ENCODE data around the gene HNRNPA3.
"Not testable (repeated sequence)": the region's sequence is repeated elsewhere in the genome, so short reads cannot be mapped to it uniquely, and the experiment has no call there.

Gene HNRNPA3

GRCh38 chr2:177256695-177257094 is 44.1 kb downstream of the HNRNPA3 start:
- DNase-seq, result no peak

- DNase-seq, result no peak
Measured at GRCh38 chr2:177257471-177257870, 44.9 kb downstream of the HNRNPA3 start.

GRCh38 chr2:177258059-177258458 is 45.5 kb downstream of the HNRNPA3 start:
- DNase-seq, result no peak

GRCh38 chr2:177260379-177260778 is 47.8 kb downstream of the HNRNPA3 start:
- no peak for DNase-seq

GRCh38 chr2:177261116-177262060 is 48.8 kb downstream of the HNRNPA3 start:
- no peak for DNase-seq

- DNase-seq, result no peak
Measured at GRCh38 chr2:177262092-177262491, 49.5 kb downstream of the HNRNPA3 start.

GRCh38 chr2:177262958-177263450 is 50.4 kb downstream of the HNRNPA3 start:
- no peak for DNase-seq

- peak; percentile 94 for DNase-seq
Measured at GRCh38 chr2:177263451-177264208, 51.0 kb downstream of the HNRNPA3 start.

- DNase-seq, result no peak
Measured at GRCh38 chr2:177264209-177264692, 51.7 kb downstream of the HNRNPA3 start.

GRCh38 chr2:177264693-177265587 is 52.3 kb downstream of the HNRNPA3 start, which contains the start of gene NFE2L2:
Gene NFE2L2 (minus strand): TSS chr2:177264727. CDS start chr2:177264576, 151 bp downstream.
- DNase-seq, result peak; percentile 89

- peak; percentile 20 for DNase-seq
Measured at GRCh38 chr2:177265824-177266817, 53.5 kb downstream of the HNRNPA3 start.

GRCh38 chr2:177266955-177267354 is 54.4 kb downstream of the HNRNPA3 start:
- not testable (repeated sequence) for DNase-seq

- DNase-seq, result no peak
Measured at GRCh38 chr2:177268187-177268871, 55.7 kb downstream of the HNRNPA3 start.

- DNase-seq, result no peak
Measured at GRCh38 chr2:177268901-177269300, 56.3 kb downstream of the HNRNPA3 start.

GRCh38 chr2:177270531-177270930 is 57.9 kb downstream of the HNRNPA3 start:
- no peak for DNase-seq

GRCh38 chr2:177271981-177272666 is 59.5 kb downstream of the HNRNPA3 start:
- DNase-seq, result no peak

- DNase-seq, result no peak
Measured at GRCh38 chr2:177272765-177273164, 60.2 kb downstream of the HNRNPA3 start.

GRCh38 chr2:177273408-177273807 is 60.8 kb downstream of the HNRNPA3 start:
- DNase-seq, result no peak
